Measurements from ENCODE around the gene VSIR. TPM values are rescaled to one million over a fixed set of nuclear protein-coding genes. Genes with fewer than 3 reads are reported as not detected.

Gene VSIR
- total and polyA plus RNA-seq, 12 donors = 36.6 to 112 (median 69.0) TPM

DNA sequence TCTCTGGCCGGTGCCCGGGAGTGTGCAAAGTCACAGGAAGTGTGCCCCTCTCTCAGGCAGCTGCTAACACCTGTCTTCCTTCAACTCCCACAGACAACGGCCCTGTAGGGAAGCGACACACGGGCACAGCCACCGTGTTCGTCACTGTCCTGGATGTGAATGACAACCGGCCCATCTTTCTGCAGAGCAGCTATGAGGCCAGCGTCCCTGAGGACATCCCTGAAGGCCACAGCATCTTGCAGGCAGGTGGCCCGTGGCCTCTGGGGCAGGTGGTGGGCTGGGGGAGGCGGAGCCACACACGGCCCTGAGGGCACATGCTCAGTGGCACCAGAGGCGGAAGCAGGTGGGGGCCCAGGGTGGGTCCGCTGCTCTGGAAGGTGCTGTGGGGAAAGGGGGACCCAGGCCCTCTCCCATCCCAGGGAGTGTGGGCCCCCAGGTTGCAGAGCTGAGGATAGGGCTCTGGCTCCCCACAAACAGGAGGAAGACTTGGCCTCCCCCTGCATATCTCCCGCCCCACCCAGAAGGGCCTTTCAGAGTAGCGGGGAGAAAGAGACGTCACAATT, 60.7 kb downstream of the VSIR start:
- ATAC-seq = peak in 1 of 8 donors; percentile 2
- no peaks in the 10 kb centered on the region for H3K36me3 ChIP-seq
- DNase-seq = no peak
- no peak overlapping the region for H3K4me3 ChIP-seq
- TF ChIP-seq, protein P1, sequence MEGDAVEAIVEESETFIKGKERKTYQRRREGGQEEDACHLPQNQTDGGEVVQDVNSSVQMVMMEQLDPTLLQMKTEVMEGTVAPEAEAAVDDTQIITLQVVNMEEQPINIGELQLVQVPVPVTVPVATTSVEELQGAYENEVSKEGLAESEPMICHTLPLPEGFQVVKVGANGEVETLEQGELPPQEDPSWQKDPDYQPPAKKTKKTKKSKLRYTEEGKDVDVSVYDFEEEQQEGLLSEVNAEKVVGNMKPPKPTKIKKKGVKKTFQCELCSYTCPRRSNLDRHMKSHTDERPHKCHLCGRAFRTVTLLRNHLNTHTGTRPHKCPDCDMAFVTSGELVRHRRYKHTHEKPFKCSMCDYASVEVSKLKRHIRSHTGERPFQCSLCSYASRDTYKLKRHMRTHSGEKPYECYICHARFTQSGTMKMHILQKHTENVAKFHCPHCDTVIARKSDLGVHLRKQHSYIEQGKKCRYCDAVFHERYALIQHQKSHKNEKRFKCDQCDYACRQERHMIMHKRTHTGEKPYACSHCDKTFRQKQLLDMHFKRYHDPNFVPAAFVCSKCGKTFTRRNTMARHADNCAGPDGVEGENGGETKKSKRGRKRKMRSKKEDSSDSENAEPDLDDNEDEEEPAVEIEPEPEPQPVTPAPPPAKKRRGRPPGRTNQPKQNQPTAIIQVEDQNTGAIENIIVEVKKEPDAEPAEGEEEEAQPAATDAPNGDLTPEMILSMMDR (IDR thresholded peaks at IDR 0.05) = no peak
- H3K4me1 ChIP-seq = peaks cover 21 to 70% (median 62%) of the 10 kb centered on the region in 9 donors
- H3K27me3 ChIP-seq = no peaks in the 10 kb centered on the region
- 69% methylated on average over 17 of the region's 17 CpGs for WGBS, 2 donors
- H3K27ac ChIP-seq = peak overlapping the region; percentile 47 to 92 (median 89)
- no peaks in the 10 kb centered on the region for H3K9me3 ChIP-seq
- intact Hi-C loops (cut with DNase I) = loop anchor here in 7 of 10 donors (1.0 to 10.0 kb wide), 5 partner anchors 60 to 182 kb away; partner anchors contain the start of gene VSIR (in 6 of the 7)

DNA sequence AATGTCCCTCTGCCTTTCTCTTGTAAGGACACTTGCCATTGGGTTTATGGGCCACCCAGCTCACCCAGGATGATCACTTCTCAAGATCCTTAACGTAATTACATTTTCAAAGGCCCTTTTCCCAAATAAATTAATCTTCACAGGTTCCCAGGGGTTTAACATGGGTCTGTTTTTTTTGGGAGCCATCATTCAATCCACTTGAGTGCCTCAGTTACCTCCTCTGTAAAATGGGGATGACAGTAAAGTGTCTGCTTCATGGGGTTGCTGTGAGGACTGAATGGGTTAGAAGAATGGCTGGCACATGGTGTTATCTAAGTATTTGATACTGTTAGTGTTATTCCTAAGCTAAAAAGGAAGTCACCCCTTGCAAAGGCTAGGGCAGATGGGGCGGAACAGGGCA, 61.1 kb downstream of the VSIR start:
- H3K4me1 ChIP-seq = peaks cover 21 to 67% (median 58%) of the 10 kb centered on the region in 9 donors
- intact Hi-C loops (cut with DNase I) = loop anchor here in 6 of 10 donors (2.0 to 10.0 kb wide), 4 partner anchors 60 to 183 kb away; partner anchors contain the start of gene VSIR (in 6 of the 6)

DNA sequence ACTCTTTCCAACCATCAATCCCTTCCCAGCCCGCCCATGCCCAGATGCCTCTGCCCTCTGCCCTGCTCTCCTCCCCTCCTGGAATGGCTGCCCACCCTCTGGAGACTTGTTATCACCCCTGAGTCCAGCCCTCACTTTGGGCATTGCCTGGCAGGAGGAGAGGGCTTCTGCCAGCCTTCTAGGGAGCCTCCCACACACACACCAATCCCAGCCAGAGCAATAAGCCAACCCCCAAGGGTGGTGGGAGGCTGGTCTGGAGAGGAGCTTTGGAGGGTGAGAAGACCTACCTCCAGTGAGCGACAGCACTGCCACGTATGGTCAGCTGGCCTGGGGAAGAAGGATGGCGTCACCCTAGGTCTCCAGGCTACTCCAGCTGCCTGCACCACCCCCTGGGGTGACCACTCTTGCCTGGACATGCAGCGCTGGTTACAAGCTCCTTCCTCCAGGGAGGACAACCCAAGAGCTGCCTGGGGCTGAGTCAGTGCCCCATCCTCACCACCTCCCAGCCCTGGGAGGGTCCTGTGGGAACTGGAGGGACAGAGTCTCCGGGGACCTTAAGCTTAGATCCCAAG, 62.2 kb downstream of the VSIR start:
- no peaks in the 10 kb centered on the region for H3K27me3 ChIP-seq
- ATAC-seq (no peak), DNase-seq (no peak)
- intact Hi-C loops (cut with DNase I) = loop anchor here in 5 of 10 donors (5.0 to 10.0 kb wide), 3 partner anchors 61 to 184 kb away; partner anchors contain the start of gene VSIR (in 5 of the 5)
- H3K36me3 ChIP-seq = no peaks in the 10 kb centered on the region
- peak overlapping the region in 5 of 10 donors; percentile 85 to 90 (median 90) for H3K27ac ChIP-seq
- TF ChIP-seq, protein P1 (IDR thresholded peaks at IDR 0.05) = no peak
- H3K4me3 ChIP-seq = no peak overlapping the region
- 88 to 94% methylated on average over 6 of the region's 6 CpGs for WGBS, 2 donors
- H3K4me1 ChIP-seq = peaks cover 21 to 61% (median 48%) of the 10 kb centered on the region in 9 donors
- H3K9me3 ChIP-seq = no peaks in the 10 kb centered on the region

More for the DNA sequence above, 61.1 kb downstream of the VSIR start:
- no peak for ATAC-seq
- Histone ChIP-seq H3K27ac (peak overlapping the region in 9 of 10 donors; percentile 85 to 92 (median 89)), H3K36me3 (no peaks in the 10 kb centered on the region), H3K4me3 (no peak overlapping the region), H3K27me3 (no peaks in the 10 kb centered on the region), H3K9me3 (no peaks in the 10 kb centered on the region)
- WGBS, 2 donors = 89 to 95% methylated on average over 2 of the region's 2 CpGs
- no peak for DNase-seq
- TF ChIP-seq, protein P1 (IDR thresholded peaks at IDR 0.05) = no peak

DNA sequence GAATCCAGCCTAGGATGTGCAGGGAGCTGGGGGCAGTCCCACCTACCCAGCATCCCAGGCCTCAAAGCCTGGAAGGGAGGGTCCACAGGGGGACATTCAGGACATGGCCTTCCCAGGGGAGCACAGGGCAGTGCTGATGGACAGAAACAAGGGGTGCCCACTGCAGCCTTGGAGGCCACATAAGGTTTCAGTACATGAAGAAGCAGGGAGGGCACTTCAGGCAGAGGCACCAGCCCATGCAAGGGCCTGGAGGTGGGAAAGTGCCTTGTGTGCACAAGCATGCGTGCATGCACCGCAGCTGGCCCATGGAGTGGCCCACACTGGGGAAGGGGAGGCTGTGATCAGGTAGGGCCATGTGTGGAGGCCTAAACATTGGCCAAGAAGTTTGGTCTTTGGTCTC, 62.8 kb downstream of the VSIR start:
- TF ChIP-seq, protein P1 (IDR thresholded peaks at IDR 0.05) = no peak
- 98 to 100% methylated on average over 2 of the region's 2 CpGs for WGBS, 2 donors
- peaks cover 21 to 55% (median 44%) of the 10 kb centered on the region in 9 donors for H3K4me1 ChIP-seq
- H3K27ac ChIP-seq = peak overlapping the region in 1 of 10 donors; percentile 90
- ATAC-seq (no peak), DNase-seq (no peak)
- intact Hi-C loops (cut with DNase I) = loop anchor here in 5 of 10 donors (5.0 to 10.0 kb wide), 3 partner anchors 62 to 184 kb away; partner anchors contain the start of gene VSIR (in 5 of the 5)
- H3K4me3 ChIP-seq = no peak overlapping the region
- H3K36me3 ChIP-seq = no peaks in the 10 kb centered on the region
- H3K27me3 ChIP-seq = no peaks in the 10 kb centered on the region
- no peaks in the 10 kb centered on the region for H3K9me3 ChIP-seq
